MM.1S (cell line): ENCODE measurements around the gene TTC19.

Experiments used
- CTCF ChIP-seq: fragments of 300-600 bp; sonication (generic); IDR thresholded peaks from 2 replicates; pipeline ENCODE4 v1.5.1; 2016; ENCODE audit warnings: antibody characterized with exemption, low read length, mixed read lengths
- EZH2 ChIP-seq: fragments of 300-600 bp; sonication (generic); optimal IDR thresholded peaks from 2 replicates; pipeline ENCODE3; 2017; ENCODE audit warnings: low read depth, mild to moderate bottlenecking, antibody characterized with exemption, low read length, mixed read lengths
- EZH2phosphoT487 ChIP-seq: fragments of 300-600 bp; sonication (generic); IDR thresholded peaks from 2 replicates; pipeline ENCODE4 v1.6.1; 2018; ENCODE audit warnings: antibody characterized with exemption, low read length

- TF ChIP-seq CTCF (no peak), EZH2 (no peak), EZH2phosphoT487 (no peak)
These were observed 74.8 kb downstream of the TTC19 start for GRCh38 chr17:16074423-16074822.
